AG10803 (cell line): ENCODE data around the gene TMEM222.

ENCODE experiments used
- DNase-seq: peaks from one replicate; pipeline ENCODE4 v3.0.0; 2010; ENCODE audit warnings: low read depth
- H3K4me3 ChIP-seq: 2 replicates; pipeline ENCODE4 v1.5.1; 2011; ENCODE audit warnings: mild to moderate bottlenecking, low read length, control low read depth
- TF ChIP-seq, protein P1 (sequence below): conservative IDR thresholded peaks from 2 replicates; pipeline ENCODE4 v1.5.1; 2011; ENCODE audit warnings: mild to moderate bottlenecking, low read length, control low read depth, inconsistent platforms

Gene TMEM222

GRCh38 chr1:27358928-27359313, 37.0 kb downstream of the TMEM222 start:
- no peak for DNase-seq
- H3K4me3 ChIP-seq, result no peak overlapping the region
- TF ChIP-seq, protein P1, sequence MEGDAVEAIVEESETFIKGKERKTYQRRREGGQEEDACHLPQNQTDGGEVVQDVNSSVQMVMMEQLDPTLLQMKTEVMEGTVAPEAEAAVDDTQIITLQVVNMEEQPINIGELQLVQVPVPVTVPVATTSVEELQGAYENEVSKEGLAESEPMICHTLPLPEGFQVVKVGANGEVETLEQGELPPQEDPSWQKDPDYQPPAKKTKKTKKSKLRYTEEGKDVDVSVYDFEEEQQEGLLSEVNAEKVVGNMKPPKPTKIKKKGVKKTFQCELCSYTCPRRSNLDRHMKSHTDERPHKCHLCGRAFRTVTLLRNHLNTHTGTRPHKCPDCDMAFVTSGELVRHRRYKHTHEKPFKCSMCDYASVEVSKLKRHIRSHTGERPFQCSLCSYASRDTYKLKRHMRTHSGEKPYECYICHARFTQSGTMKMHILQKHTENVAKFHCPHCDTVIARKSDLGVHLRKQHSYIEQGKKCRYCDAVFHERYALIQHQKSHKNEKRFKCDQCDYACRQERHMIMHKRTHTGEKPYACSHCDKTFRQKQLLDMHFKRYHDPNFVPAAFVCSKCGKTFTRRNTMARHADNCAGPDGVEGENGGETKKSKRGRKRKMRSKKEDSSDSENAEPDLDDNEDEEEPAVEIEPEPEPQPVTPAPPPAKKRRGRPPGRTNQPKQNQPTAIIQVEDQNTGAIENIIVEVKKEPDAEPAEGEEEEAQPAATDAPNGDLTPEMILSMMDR, result no peak

GRCh38 chr1:27359822-27360158, 37.8 kb downstream of the TMEM222 start:
- no peak overlapping the region for H3K4me3 ChIP-seq
- no peak for DNase-seq
- TF ChIP-seq, protein P1, result no peak

- no peak for DNase-seq
- TF ChIP-seq, protein P1, result no peak
- no peak overlapping the region for H3K4me3 ChIP-seq
Observed at GRCh38 chr1:27360159-27361043, 38.4 kb downstream of the TMEM222 start.

DNA sequence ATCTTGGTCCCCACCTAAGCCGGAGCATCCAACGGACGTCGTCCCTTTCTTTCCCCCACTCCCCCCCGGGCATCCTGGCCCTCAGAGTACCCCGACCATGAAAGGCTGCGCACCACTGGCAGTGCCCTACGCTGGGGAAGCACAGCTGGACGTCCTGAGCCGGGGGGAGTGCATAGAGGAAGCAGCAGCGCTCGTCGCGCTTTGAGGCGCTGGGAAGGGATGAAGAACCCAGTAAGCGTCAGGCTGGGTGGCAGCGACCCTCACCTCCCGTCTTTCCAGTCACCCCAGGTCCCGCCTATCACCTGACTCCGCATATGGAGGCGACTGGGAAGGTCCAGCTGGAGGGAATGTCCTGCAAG, 39.1 kb downstream of the TMEM222 start:
- TF ChIP-seq, protein P1, result no peak
- no peak overlapping the region for H3K4me3 ChIP-seq
- DNase-seq, result no peak

GRCh38 chr1:27361553-27361952, 39.6 kb downstream of the TMEM222 start:
- H3K4me3 ChIP-seq, result no peak overlapping the region

GRCh38 chr1:27363766-27364695, 42.1 kb downstream of the TMEM222 start:
- TF ChIP-seq, protein P1, result no peak
- no peak overlapping the region for H3K4me3 ChIP-seq
- no peak for DNase-seq

More at GRCh38 chr1:27361553-27361952, 39.6 kb downstream of the TMEM222 start:
- no peak for DNase-seq
- TF ChIP-seq, protein P1, result no peak
